CD4-positive, alpha-beta T cell (primary cell): ENCODE data around the gene RBM18. TPM values are rescaled to one million over a fixed set of nuclear protein-coding genes. Genes with fewer than 3 reads are reported as not detected.

Experiments used
- ATAC-seq: fragments of 200-7000 bp; cut with Tn5 transposase; one replicate; pipeline ENCODE4 v1.10.0; 2022; ENCODE audit warnings: mild to moderate bottlenecking; ENCODE audit not compliant: poor library complexity
- CTCF ChIA-PET: fragments of 350-600 bp; sonication (Branson Sonifier 250); formaldehyde crosslinking; loops from one replicate; lab custom pipeline; 2021; ENCODE audit warnings: antibody characterized with exemption, inconsistent platforms; lab: Charles Lee
- POLR2A ChIA-PET: fragments of 350-600 bp; sonication (Branson Sonifier 250); formaldehyde crosslinking; loops from one replicate; lab custom pipeline; 2021; ENCODE audit warnings: antibody characterized with exemption, inconsistent platforms; lab: Charles Lee
- DNase-seq, 14 experiments: peaks; one replicate each; pipeline ENCODE4 v3.0.0-alpha.2; 2013 to 2020; ENCODE audit warnings: mixed read lengths in 2 of 14
- H3K27ac ChIP-seq, 2 donors: one replicate each; pipeline versions ENCODE4 v1.5.1 to v1.7.0; 2013; ENCODE audit warnings: low read length in 2 of 2, low read depth in 1 of 2, mild to moderate bottlenecking in 1 of 2
- H3K27me3 ChIP-seq, 2 experiments: 1 replicate in 1 of 2; 2 replicates in 1 of 2; pipeline versions ENCODE4 v1.6.1 to v1.7.0; 2013; ENCODE audit warnings: low read length in 2 of 2, control low read depth in 1 of 2, mild to moderate bottlenecking in 1 of 2, moderate library complexity in 1 of 2; ENCODE audit not compliant: insufficient read depth in 2 of 2, control insufficient read depth in 1 of 2
- H3K36me3 ChIP-seq: one replicate; pipeline ENCODE4 v1.6.1; 2013; ENCODE audit warnings: low read length, control low read depth; ENCODE audit not compliant: insufficient read depth
- H3K4me1 ChIP-seq: one replicate; pipeline ENCODE4 v1.6.1; 2013; ENCODE audit warnings: low read length, control low read depth; ENCODE audit not compliant: insufficient read depth
- H3K4me3 ChIP-seq: one replicate; pipeline ENCODE4 v1.5.1; 2013; ENCODE audit warnings: mild to moderate bottlenecking, low read length, moderate library complexity
- H3K9me3 ChIP-seq, 2 experiments: 1 replicate in 1 of 2; 2 replicates in 1 of 2; pipeline versions ENCODE4 v1.6.1 to v1.7.0; 2013; ENCODE audit warnings: low read length in 2 of 2, mild to moderate bottlenecking in 2 of 2, control low read depth in 1 of 2, moderate library complexity in 1 of 2; ENCODE audit not compliant: control insufficient read depth in 1 of 2, insufficient read depth in 1 of 2
- H3K27ac Mint-ChIP-seq: one replicate; pipeline ENCODE4 v1.8.0; 2020; ENCODE audit warnings: mixed read lengths
- H3K27me3 Mint-ChIP-seq: one replicate; pipeline ENCODE4 v1.8.0; 2021; ENCODE audit warnings: mixed read lengths
- H3K36me3 Mint-ChIP-seq: one replicate; pipeline ENCODE4 v1.8.0; 2021; ENCODE audit warnings: low read depth, mixed read lengths
- H3K4me1 Mint-ChIP-seq: one replicate; pipeline ENCODE4 v1.8.0; 2021; ENCODE audit warnings: low read depth, mixed read lengths
- H3K4me3 Mint-ChIP-seq: one replicate; pipeline ENCODE4 v1.8.0; 2020; ENCODE audit warnings: mild to moderate bottlenecking, mixed read lengths
- H3K9me3 Mint-ChIP-seq: one replicate; pipeline ENCODE4 v1.8.0; 2020; ENCODE audit warnings: mixed read lengths
- intact Hi-C, 2 experiments: fragments of 100-400 bp; cut with DNase I in 1 of 2; cut with micrococcal nuclease in 1 of 2; formaldehyde crosslinking; loops; one replicate each; pipeline versions ENCODE4 v1.15.1 to v1.9.0; 2023 to 2025; cut with DNase I, micrococcal nuclease
- total RNA-seq, 174 experiments: library from RNA in 2 of 174; stranded (reverse) in 2 of 174; gene quantifications; one replicate each; pipeline ENCODE4 v1.2.3 and lab custom pipeline; 2021 to 2026
- TF ChIP-seq, protein P1 (sequence below): fragments of 200-600 bp; IDR thresholded peaks from one replicate; pipeline ENCODE4 v1.8.0; 2022; ENCODE audit warnings: antibody characterized with exemption, mild to moderate bottlenecking

RBM18 gene
- total RNA-seq, 2 experiments from 2014 or later, result 25.9 to 27.0 TPM

DNA sequence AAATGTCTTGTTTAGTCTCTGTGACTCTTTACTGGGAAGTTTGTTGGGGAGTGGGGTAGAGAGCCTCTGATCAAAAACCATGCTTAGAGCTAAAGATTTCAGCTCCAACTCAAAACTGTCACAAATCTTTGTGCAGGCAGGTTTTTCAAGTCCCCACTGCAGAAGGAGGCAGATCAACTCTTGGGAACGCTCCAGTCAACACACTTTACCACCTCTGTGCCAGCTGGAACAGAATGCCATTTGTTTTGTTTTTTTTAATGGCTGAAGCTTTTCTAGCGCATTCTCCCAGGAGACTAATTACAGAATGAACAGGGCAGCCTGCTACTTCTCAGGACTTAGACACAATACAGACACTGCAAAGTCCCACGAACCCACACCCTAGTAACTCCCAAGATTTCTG, 18.0 kb downstream of the RBM18 start:
- ChIA-PET POLR2A (no interaction called here), CTCF (no interaction called here)
- DNase-seq (no peak), ATAC-seq (no peak)
- H3K9me3 ChIP-seq, result no peaks in the 10 kb centered on the region
- H3K36me3 Mint-ChIP-seq, result peaks cover 83% of the 10 kb centered on the region
- H3K27ac Mint-ChIP-seq, result no peak overlapping the region
- no peaks in the 10 kb centered on the region for H3K9me3 Mint-ChIP-seq
- no peaks in the 10 kb centered on the region for H3K4me1 ChIP-seq
- TF ChIP-seq, protein P1, sequence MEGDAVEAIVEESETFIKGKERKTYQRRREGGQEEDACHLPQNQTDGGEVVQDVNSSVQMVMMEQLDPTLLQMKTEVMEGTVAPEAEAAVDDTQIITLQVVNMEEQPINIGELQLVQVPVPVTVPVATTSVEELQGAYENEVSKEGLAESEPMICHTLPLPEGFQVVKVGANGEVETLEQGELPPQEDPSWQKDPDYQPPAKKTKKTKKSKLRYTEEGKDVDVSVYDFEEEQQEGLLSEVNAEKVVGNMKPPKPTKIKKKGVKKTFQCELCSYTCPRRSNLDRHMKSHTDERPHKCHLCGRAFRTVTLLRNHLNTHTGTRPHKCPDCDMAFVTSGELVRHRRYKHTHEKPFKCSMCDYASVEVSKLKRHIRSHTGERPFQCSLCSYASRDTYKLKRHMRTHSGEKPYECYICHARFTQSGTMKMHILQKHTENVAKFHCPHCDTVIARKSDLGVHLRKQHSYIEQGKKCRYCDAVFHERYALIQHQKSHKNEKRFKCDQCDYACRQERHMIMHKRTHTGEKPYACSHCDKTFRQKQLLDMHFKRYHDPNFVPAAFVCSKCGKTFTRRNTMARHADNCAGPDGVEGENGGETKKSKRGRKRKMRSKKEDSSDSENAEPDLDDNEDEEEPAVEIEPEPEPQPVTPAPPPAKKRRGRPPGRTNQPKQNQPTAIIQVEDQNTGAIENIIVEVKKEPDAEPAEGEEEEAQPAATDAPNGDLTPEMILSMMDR, result no peak
- no peaks in the 10 kb centered on the region for H3K27me3 ChIP-seq
- no peaks in the 10 kb centered on the region for H3K4me1 Mint-ChIP-seq
- no peak overlapping the region for H3K27ac ChIP-seq
- peaks cover 93% of the 10 kb centered on the region for H3K36me3 ChIP-seq
- intact Hi-C loops, result no loop called here
- no peak overlapping the region for H3K4me3 Mint-ChIP-seq
- no peaks in the 10 kb centered on the region for H3K27me3 Mint-ChIP-seq
- no peak overlapping the region for H3K4me3 ChIP-seq

DNA sequence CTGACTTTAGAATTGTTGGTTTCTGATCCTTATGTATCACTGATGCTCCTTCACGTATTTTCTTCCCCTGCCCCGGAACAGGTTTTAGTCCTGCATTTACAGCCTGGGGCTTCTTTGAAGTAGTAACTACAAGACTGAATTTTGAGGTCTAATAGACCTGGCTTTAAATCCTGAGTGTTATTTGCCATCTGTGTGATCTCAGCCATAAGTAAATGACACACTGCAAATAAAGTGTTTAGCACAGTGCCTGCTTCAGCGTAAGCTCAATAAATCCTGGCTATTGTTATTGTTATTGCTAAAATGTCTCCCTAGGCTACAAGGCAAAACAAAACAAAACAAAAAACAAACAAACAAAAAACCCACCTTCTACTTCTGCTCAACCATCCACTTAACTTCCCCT, 20.3 kb downstream of the RBM18 start:
- CTCF ChIA-PET, result interaction anchor here (1.2 kb wide), 1 partner anchor 21 kb away, joined by 3 read pairs; no protein-coding TSS in a partner anchor
- no peak overlapping the region for H3K27ac Mint-ChIP-seq
- POLR2A ChIA-PET, result no interaction called here
- Histone ChIP-seq H3K4me1 (no peaks in the 10 kb centered on the region), H3K4me3 (no peak overlapping the region), H3K36me3 (peaks cover 93% of the 10 kb centered on the region), H3K9me3 (no peaks in the 10 kb centered on the region), H3K27me3 (no peaks in the 10 kb centered on the region), H3K27ac (no peak overlapping the region)
- TF ChIP-seq, protein P1, result no peak
- no peak for DNase-seq
- no peak overlapping the region for H3K4me3 Mint-ChIP-seq
- ATAC-seq, result no peak
- H3K36me3 Mint-ChIP-seq, result peaks cover 84% of the 10 kb centered on the region
- no peaks in the 10 kb centered on the region for H3K9me3 Mint-ChIP-seq
- H3K4me1 Mint-ChIP-seq, result no peaks in the 10 kb centered on the region
- no peaks in the 10 kb centered on the region for H3K27me3 Mint-ChIP-seq
- intact Hi-C loops, result no loop called here

DNA sequence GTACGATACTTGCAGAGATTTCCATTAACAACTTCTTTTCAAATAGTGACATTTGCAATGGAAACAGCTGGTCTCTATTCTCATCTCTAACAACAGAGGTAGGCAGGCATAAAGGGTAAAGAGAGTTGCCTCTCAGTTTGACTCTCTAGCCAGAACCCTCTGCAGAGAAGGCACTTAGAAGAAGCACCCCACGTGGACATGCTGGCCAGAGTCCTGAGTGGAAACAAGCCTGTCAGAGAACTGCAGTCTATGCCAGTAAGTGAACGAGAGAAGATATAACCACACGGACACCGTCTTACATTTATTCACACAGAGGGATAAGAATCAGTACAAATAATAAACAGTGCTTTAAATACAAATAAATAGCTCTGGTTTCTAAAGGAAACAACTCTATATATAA, 24.9 kb downstream of the RBM18 start:
- no peak overlapping the region for H3K27ac ChIP-seq
- H3K9me3 ChIP-seq, result no peaks in the 10 kb centered on the region
- ChIA-PET CTCF (no interaction called here), POLR2A (no interaction called here)
- H3K4me1 ChIP-seq, result no peaks in the 10 kb centered on the region
- intact Hi-C loops, result no loop called here
- H3K27me3 Mint-ChIP-seq, result no peaks in the 10 kb centered on the region
- H3K36me3 Mint-ChIP-seq, result peaks cover 65% of the 10 kb centered on the region
- TF ChIP-seq, protein P1, result no peak
- no peak for ATAC-seq
- H3K27me3 ChIP-seq, result no peaks in the 10 kb centered on the region
- peaks cover 50% of the 10 kb centered on the region for H3K36me3 ChIP-seq
- no peaks in the 10 kb centered on the region for H3K4me1 Mint-ChIP-seq
- no peak overlapping the region for H3K4me3 Mint-ChIP-seq
- no peak overlapping the region for H3K27ac Mint-ChIP-seq
- H3K4me3 ChIP-seq, result no peak overlapping the region
- no peaks in the 10 kb centered on the region for H3K9me3 Mint-ChIP-seq
- no peak for DNase-seq
